Gastroesophageal sphincter (tissue), 3 donors: ENCODE measurements around the gene TBKBP1.
A peak's percentile ranks its signal among the peaks of the same experiment; 100 is the strongest.

Source experiments
- EP300 ChIP-seq: sonication (generic); formaldehyde crosslinking; IDR thresholded peaks from one replicate; pipeline ENCODE4 v1.6.1; 2017; ENCODE audit warnings: antibody characterized with exemption, mild to moderate bottlenecking
- POLR2A ChIP-seq, 2 donors: fragments of 450-650 bp; IDR thresholded peaks; one replicate each; pipeline ENCODE4 v1.6.1; 2017; ENCODE audit warnings: antibody characterized with exemption in 2 of 2, mild to moderate bottlenecking in 2 of 2, moderate library complexity in 1 of 2
- POLR2AphosphoS5 ChIP-seq: sonication (generic); formaldehyde crosslinking; IDR thresholded peaks from one replicate; pipeline ENCODE4 v1.6.1; 2017; ENCODE audit warnings: antibody characterized with exemption
- TF ChIP-seq, protein P1 (sequence below), 4 experiments: fragments of 200-600 bp in 2 of 4; fragments of 450-650 bp in 2 of 4; sonication (generic) in 1 of 4; IDR thresholded peaks; one replicate each; pipeline ENCODE4 v1.5.1; 2017 to 2019; ENCODE audit warnings: antibody characterized with exemption in 4 of 4, mild to moderate bottlenecking in 2 of 4, moderate library complexity in 2 of 4

DNA sequence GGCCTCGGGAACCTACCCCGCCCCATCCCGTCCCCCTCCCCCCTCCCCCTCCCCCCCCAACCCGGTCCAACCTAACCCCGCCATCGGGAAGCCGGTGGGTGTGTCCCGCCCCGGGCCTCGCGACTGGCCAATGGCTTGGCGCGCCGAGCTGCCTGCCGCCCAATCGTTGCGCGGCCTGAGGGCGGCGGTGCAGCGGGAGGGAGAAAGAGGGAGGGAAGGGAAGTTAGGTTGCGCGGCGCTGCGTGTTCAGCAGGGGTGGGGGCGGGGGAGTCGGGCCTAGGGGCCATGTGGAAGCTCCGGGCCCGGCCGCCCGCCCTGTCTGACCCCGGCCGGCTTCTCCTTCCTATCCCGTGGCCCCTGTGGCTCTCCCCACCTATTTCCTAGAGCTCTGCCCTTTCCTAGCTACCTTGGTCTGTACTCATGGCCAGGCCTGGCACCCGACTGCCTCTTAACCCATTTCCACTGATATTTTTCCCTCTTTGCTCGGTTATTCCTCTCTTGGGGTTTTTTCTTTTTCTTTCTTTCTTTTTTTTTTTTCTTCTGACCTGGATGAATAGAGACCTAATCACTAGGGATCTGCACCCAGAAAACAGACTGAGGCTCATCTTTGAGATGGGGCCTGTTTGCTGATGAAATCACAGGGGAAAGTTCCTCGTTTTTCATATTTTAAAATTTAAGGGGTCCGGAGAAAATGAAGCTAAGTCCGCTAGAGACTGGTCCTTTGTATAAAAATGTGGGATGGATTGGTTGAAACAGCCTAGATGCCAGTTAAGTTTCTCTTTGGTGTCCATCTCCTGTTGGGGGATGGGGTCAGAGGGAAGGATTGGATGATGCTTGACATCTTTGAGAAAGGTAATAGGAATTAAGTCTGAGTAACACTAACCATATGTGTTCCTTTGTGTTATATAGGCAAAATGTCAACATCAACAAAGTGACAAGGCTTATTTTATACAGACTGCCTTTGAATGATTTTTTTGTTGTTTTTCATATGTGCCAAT, 43.1 kb upstream of the TBKBP1 start:
- TF ChIP-seq POLR2AphosphoS5 (peak; percentile 30), EP300 (no peak), POLR2A (IDR thresholded peaks at IDR 0.05) (no peak)
- TF ChIP-seq, protein P1, sequence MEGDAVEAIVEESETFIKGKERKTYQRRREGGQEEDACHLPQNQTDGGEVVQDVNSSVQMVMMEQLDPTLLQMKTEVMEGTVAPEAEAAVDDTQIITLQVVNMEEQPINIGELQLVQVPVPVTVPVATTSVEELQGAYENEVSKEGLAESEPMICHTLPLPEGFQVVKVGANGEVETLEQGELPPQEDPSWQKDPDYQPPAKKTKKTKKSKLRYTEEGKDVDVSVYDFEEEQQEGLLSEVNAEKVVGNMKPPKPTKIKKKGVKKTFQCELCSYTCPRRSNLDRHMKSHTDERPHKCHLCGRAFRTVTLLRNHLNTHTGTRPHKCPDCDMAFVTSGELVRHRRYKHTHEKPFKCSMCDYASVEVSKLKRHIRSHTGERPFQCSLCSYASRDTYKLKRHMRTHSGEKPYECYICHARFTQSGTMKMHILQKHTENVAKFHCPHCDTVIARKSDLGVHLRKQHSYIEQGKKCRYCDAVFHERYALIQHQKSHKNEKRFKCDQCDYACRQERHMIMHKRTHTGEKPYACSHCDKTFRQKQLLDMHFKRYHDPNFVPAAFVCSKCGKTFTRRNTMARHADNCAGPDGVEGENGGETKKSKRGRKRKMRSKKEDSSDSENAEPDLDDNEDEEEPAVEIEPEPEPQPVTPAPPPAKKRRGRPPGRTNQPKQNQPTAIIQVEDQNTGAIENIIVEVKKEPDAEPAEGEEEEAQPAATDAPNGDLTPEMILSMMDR (IDR thresholded peaks at IDR 0.05) = no peak
